Calu3 (cell line): ENCODE results near the gene DDX5. TPM values are rescaled to one million over a fixed set of nuclear protein-coding genes. Genes with fewer than 3 reads are reported as not detected.

ENCODE experiments used
- BruUV-seq: library from RNA; stranded (reverse); fragments of 400-500 nt; replicated peaks from 2 replicates; lab custom pipeline; 2021; lab: Mats Ljungman, UMichigan
- CTCF ChIA-PET: fragments of 300-600 bp; sonication (Branson Sonifier 250); formaldehyde crosslinking; loops from one replicate; lab custom pipeline; 2022; ENCODE audit warnings: antibody characterized with exemption; lab: Charles Lee
- DNase-seq: peaks from one replicate; pipeline ENCODE4 v3.0.0; 2022
- H3K27ac Mint-ChIP-seq: one replicate; pipeline ENCODE4 v1.8.0; 2022; ENCODE audit warnings: mixed read lengths; ENCODE audit not compliant: unreplicated experiment
- H3K27me3 Mint-ChIP-seq: one replicate; pipeline ENCODE4 v1.8.0; 2022; ENCODE audit warnings: mixed read lengths; ENCODE audit not compliant: unreplicated experiment
- H3K36me3 Mint-ChIP-seq: one replicate; pipeline ENCODE4 v1.8.0; 2022; ENCODE audit warnings: mild to moderate bottlenecking, moderate library complexity, mixed read lengths; ENCODE audit not compliant: insufficient read depth, unreplicated experiment
- H3K4me1 Mint-ChIP-seq: one replicate; pipeline ENCODE4 v1.8.0; 2022; ENCODE audit warnings: mild to moderate bottlenecking, low read depth, mixed read lengths; ENCODE audit not compliant: unreplicated experiment
- H3K4me3 Mint-ChIP-seq: one replicate; pipeline ENCODE4 v1.8.0; 2022; ENCODE audit warnings: mild to moderate bottlenecking, low read depth, moderate library complexity, mixed read lengths; ENCODE audit not compliant: unreplicated experiment
- H3K9me3 Mint-ChIP-seq: one replicate; pipeline ENCODE4 v1.8.0; 2022; ENCODE audit warnings: low read depth, mixed read lengths; ENCODE audit not compliant: unreplicated experiment
- intact Hi-C: fragments of 100-400 bp; cut with micrococcal nuclease; formaldehyde crosslinking; loops from one replicate; pipeline ENCODE4 v1.10.0; 2022; ENCODE audit not compliant: unreplicated experiment
- total RNA-seq: library from RNA; stranded (reverse); gene quantifications from 2 replicates; pipeline ENCODE4 v1.2.3, GENCODE V29; 2022
- TF ChIP-seq, protein P1 (sequence below): fragments of 200-600 bp; IDR thresholded peaks from one replicate; pipeline ENCODE4 v1.8.0; 2022; ENCODE audit warnings: antibody characterized with exemption; ENCODE audit not compliant: unreplicated experiment

Gene DDX5
- total RNA-seq, 1 experiment from 2014 or later = 384 TPM

DNA sequence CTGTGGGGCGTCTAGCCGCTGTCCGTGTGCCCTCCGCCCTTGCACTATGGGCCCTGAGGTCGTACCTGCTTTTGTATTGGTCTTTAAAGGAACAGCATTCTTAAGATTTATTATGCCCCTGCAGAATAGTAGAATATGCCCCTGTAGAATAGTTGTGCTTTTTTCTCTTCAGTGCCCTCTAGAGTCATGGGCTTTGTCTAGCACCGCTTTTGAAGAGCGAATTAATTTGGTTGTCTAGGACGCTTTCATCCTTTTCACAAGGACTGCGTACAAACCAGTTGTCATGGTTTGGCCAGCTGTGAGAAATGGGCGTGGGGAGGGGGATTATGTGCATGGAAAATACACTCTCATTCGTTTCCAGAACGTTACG lies 1.3 kb upstream of the DDX5 start:
- DNase-seq = peak; percentile 8
- H3K9me3 Mint-ChIP-seq = no peaks in the 10 kb centered on the region
- no TSS peak for BruUV-seq
- TF ChIP-seq, protein P1, sequence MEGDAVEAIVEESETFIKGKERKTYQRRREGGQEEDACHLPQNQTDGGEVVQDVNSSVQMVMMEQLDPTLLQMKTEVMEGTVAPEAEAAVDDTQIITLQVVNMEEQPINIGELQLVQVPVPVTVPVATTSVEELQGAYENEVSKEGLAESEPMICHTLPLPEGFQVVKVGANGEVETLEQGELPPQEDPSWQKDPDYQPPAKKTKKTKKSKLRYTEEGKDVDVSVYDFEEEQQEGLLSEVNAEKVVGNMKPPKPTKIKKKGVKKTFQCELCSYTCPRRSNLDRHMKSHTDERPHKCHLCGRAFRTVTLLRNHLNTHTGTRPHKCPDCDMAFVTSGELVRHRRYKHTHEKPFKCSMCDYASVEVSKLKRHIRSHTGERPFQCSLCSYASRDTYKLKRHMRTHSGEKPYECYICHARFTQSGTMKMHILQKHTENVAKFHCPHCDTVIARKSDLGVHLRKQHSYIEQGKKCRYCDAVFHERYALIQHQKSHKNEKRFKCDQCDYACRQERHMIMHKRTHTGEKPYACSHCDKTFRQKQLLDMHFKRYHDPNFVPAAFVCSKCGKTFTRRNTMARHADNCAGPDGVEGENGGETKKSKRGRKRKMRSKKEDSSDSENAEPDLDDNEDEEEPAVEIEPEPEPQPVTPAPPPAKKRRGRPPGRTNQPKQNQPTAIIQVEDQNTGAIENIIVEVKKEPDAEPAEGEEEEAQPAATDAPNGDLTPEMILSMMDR = no peak
- peaks cover 11% of the 10 kb centered on the region for H3K4me1 Mint-ChIP-seq
- CTCF ChIA-PET = interaction anchor here (1.0 kb wide), 1 partner anchor 8 kb away, joined by 3 read pairs; no protein-coding TSS in a partner anchor
- peaks cover 77% of the 10 kb centered on the region for H3K36me3 Mint-ChIP-seq
- peak overlapping the region; percentile 99 for H3K27ac Mint-ChIP-seq
- H3K4me3 Mint-ChIP-seq = peak overlapping the region; percentile 86
- no peaks in the 10 kb centered on the region for H3K27me3 Mint-ChIP-seq
- intact Hi-C loops = no loop called here

DNA sequence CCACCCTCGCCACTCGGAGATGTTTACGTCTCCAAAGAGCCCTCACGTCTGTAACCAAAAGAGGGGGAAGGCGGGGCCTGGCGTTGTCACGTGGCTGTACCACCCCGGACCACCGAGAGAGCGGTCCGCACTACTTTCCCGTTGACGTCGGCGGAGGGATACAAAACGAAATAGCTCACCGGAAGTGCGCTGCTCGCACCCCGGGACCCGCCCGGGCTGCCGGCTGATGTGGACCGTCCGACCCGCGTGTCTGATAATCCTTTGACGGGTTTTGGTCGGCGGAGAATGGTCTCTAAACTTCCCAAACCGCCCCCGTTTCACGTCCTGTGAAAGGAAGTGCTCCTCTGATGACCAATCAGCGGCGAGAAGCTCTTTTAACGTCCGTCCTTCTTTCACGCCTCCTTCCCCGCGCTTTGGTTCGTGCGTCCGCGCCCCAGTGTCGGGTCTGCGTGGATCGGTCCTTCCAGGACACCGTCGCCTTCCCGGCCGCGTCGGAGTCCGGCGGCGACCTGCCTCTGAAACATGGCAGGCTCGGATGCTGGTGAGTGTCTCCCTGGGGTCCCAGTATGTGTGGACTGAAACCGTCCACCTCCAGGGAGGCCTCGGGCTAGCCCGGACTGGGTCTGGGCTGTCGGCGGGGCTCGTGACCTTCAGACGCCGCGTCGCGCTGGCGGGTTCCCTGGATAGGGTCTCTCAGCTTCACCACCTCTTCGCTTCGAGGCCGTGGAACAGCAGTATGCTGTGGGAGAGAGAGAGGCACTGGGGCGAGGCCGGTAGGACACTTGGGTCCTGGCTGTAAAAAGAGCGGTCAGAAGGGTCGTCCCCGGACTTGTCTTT lies 705 bp upstream of the DDX5 start, which contains the start of gene CEP95:
Gene CEP95, plus strand, starts transcription at position 402 of the 837 bp plus-strand sequence. Its CDS starts 121 bp downstream, at position 523.
- DNase-seq = peak; percentile 91
- Mint-ChIP-seq H3K4me3 (peak within 1 kb of the TSS; percentile 86), H3K4me1 (peaks cover 17% of the 10 kb centered on the region), H3K27me3 (no peaks in the 10 kb centered on the region), H3K9me3 (no peaks in the 10 kb centered on the region), H3K27ac (peak within 1 kb of the TSS; percentile 99), H3K36me3 (peaks cover 83% of the 10 kb centered on the region)
- TF ChIP-seq, protein P1 = no peak
- BruUV-seq = no TSS peak
- CTCF ChIA-PET = interaction anchor here (0.7 to 1.0 kb wide), 3 partner anchors 9 to 894 kb away, joined by 3 to 11 read pairs (median 3); no protein-coding TSS in a partner anchor
- intact Hi-C loops = no loop called here

- Mint-ChIP-seq H3K27ac (peak overlapping the region; percentile 99), H3K4me1 (peaks cover 19% of the 10 kb centered on the region), H3K4me3 (peak overlapping the region; percentile 86), H3K9me3 (no peaks in the 10 kb centered on the region), H3K36me3 (peaks cover 90% of the 10 kb centered on the region), H3K27me3 (no peaks in the 10 kb centered on the region)
- intact Hi-C loops = no loop called here
- DNase-seq = peak; percentile 78
- no TSS peak for BruUV-seq
- TF ChIP-seq, protein P1 = no peak
- CTCF ChIA-PET = interaction anchor here (0.6 to 0.9 kb wide), 2 partner anchors 85 to 142 kb away, joined by 3 to 5 read pairs; no protein-coding TSS in a partner anchor
These were observed 519 bp downstream of the DDX5 start for GRCh38 chr17:64505340-64506200.

DNA sequence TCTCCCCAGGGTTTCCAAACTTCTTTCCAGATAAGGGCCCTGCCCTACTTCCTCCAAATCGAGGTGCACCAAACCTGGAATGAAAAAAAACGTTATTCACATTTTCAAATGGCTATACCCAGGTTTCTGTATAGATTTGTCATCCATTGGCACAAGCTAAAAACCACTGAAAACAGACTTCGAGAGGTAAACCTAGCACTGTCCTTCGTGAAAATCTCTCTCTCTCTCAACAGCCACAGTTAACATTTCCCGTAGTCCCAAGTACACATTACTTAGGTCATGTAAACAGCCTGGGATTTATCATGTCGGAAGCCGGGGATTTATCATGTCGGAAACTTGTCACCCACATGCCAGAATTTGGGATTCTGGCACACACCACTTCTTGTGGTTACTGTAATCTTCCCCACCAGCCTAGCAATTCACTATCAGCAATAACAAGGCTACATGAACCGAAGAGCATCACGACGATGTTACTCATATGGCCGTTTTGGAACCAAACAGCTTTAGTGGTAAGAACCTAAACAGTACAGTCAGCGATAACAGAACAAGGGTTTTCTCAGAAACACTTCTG lies 1.2 kb downstream of the DDX5 start:
- peak overlapping the region; percentile 99 for H3K27ac Mint-ChIP-seq
- DNase-seq = no peak
- CTCF ChIA-PET = interaction anchor here (0.9 kb wide), 1 partner anchor 85 kb away, joined by 3 read pairs; no protein-coding TSS in a partner anchor

More for the DNA sequence above, 1.2 kb downstream of the DDX5 start:
- BruUV-seq = no TSS peak
- Mint-ChIP-seq H3K27me3 (no peaks in the 10 kb centered on the region), H3K4me3 (peak overlapping the region; percentile 86), H3K36me3 (peaks cover 91% of the 10 kb centered on the region), H3K9me3 (no peaks in the 10 kb centered on the region), H3K4me1 (peaks cover 26% of the 10 kb centered on the region)
- intact Hi-C loops = no loop called here
- TF ChIP-seq, protein P1 = no peak
